H54 (cell line): ENCODE data around the gene PER3.
A peak's percentile ranks its signal among the peaks of the same experiment; 100 is the strongest.

ENCODE experiments used
- DNase-seq: peaks from one replicate; pipeline ENCODE4 v3.0.0; 2011; ENCODE audit warnings: low spot score, mixed read lengths; ENCODE audit not compliant: insufficient read length
- FAIRE-seq: peaks from 3 replicates; lab custom pipeline; 2011; peaks lifted over from hg19 to GRCh38; lab: Jason Lieb, UNC
- POLR2A ChIP-seq: IDR thresholded peaks from 2 replicates; pipeline ENCODE4 v1.6.1; 2011; ENCODE audit warnings: low read depth, mild to moderate bottlenecking, low read length

Gene PER3

DNA sequence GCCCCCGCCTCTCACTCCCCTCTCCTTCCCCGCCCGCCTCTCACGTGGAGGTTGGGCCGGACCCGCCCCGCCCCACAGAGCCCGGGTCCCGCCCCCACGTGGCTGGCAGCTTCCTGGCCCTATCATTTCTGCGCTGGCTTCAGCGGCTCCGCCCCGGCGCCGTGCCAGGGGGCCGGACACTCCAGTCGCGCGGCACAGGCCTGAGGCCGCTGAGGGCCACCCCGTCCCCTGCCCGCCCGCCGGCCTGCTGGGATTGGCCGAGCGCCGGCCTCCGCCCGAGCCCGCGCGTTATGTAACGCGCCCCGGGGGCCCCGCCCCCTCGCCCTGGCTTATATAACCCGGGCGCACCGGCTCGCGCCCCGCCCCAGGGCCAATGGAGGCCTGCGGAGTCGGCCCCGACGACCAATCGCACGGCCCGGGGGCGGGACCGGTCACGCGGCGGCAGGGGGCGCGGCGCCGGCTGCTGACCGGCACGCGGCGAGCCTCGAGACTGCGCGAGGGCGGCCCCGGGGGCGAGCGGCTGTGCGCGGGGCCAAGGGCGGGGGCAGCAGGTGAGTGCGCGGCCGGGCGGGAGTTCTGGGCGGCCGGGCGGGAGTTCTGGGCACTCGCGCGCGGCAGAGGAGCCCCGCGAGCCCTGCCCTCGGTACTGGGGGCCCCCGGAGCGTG is at the start of gene PER3:
TSS of gene PER3 (plus strand) at position 466 of the 666 bp plus-strand sequence. CDS start 587 bp downstream, outside the sequence.
- FAIRE-seq, result no peak
- peak; percentile 82 for DNase-seq
- no peak for TF ChIP-seq POLR2A

DNA sequence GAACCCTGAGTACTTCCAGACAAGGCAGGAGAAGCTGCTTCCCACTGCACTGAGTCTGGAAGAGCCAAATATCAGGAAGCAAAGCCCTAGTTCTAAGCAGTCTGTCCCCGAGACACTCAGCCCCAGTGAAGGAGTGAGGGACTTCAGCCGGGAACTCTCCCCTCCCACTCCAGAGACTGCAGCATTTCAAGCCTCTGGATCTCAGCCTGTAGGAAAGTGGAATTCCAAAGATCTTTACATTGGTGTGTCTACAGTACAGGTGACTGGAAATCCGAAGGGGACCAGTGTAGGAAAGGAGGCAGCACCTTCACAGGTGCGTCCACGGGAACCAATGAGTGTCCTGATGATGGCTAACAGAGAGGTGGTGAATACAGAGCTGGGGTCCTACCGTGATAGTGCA is 46.0 kb upstream of the PER3 start:
- no peak for FAIRE-seq

DNA sequence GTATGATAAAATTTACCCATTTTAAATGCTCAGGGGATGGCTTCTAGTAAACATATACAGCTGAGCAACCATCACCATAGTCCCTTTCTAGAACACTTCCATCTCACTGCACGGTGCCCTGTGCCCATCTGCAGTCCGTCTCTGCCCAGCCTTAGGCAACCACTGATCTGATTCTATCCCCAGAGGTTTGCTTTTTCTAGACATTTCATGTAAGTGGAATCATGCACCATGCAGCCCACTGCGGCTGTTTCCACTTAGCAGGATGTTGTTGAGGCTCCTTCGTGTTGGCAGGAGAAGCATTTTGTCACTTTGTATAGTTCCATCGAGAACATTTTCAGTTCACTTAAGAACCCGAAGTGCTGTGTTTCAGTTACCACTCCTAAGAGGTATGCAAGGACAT is 40.7 kb upstream of the PER3 start:
- no peak for FAIRE-seq
- no peak for DNase-seq
- TF ChIP-seq POLR2A, result no peak

More for the DNA sequence above, 46.0 kb upstream of the PER3 start:
- DNase-seq, result no peak
- no peak for TF ChIP-seq POLR2A

DNA sequence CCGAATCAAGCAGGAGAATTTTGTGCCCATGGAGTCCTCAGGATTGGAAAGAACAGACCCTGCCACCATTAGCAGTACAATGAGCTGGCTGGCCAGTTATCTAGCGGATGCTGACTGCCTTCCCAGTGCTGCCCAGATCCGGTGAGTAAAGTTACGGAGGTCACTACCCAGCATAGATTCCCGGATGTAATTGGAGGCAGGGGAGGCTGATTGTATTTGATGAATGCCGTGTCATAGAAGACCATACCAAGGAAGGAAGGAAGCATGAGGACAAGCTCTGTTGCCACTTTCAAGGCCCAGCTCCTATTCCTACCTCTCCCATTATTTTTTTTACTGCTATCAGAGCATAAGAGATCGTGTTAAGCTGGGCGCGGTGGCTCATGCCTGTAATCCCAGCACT is 39.2 kb upstream of the PER3 start:
- no peak for DNase-seq
- FAIRE-seq, result no peak
- no peak for TF ChIP-seq POLR2A

DNA sequence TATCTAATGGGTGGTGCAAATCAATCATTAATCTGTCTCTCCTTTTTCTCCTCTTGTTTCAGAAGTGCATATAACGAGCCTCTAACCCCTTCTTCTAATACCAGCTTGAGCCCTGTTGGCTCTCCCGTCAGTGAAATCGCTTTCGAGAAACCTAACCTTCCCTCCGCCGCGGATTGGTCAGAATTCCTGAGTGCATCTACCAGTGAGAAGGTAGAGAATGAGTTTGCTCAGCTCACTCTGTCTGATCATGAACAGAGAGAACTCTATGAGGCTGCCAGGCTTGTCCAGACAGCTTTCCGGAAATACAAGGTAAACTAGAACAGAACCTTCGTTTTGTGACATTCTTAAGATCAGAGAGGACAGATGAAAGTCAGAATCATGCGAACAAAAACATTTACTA is 38.3 kb upstream of the PER3 start:
- FAIRE-seq, result no peak
- TF ChIP-seq POLR2A, result no peak
- no peak for DNase-seq

DNA sequence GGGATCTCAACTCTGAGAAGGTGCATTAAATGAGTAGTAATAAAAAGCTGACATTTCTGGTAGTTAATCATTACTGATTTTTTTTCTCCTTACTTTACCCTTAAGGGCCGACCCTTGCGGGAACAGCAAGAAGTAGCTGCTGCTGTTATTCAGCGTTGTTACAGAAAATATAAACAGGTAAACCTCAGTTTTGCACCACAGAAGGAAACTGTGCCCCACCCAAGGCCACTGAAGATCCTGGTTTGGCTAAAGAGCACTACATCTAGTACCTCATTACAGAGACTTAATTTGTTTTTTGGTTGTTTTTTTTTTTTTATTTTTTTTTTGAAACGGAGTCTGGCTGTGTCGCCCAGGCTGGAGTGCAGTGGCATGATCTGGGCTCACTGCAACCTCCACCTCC is 36.5 kb upstream of the PER3 start:
- FAIRE-seq (no peak), DNase-seq (no peak)
- TF ChIP-seq POLR2A, result no peak

DNA sequence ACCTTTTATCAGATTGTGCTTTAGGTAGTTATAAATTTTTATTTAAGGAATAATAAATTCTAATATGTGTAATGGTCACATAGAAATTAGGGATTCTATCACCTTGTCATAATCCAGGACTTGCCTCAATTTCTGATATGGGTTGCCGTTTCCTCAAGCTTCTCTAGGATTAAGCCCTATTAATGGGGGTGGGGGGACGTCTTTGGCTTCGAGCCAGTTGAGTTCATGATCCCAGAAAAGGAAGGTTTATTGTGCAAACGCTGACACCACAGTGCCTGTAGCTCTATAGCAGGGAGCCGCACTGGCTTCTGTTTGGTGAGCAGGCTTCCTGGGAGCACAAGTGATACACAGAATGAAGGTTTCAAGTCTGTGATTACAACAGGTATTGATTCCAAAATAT is 35.0 kb upstream of the PER3 start:
- FAIRE-seq (no peak), DNase-seq (no peak)
- no peak for TF ChIP-seq POLR2A

DNA sequence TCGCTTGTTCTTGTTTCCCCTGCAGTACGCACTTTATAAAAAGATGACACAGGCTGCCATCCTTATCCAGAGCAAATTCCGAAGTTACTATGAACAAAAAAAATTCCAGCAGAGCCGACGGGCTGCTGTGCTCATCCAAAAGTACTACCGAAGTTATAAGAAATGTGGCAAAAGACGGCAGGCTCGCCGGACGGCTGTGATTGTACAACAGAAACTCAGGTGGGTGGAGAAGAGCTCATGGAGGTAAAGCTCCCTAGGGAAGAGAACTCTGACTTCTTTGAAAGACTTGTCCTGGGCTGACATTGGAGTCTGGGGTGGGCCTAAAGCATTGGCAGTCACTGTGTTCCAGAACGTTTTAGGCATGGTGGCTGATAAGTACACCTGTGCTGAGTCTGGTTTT is 32.9 kb upstream of the PER3 start:
- FAIRE-seq, result no peak
- DNase-seq, result no peak
- TF ChIP-seq POLR2A, result no peak

DNA sequence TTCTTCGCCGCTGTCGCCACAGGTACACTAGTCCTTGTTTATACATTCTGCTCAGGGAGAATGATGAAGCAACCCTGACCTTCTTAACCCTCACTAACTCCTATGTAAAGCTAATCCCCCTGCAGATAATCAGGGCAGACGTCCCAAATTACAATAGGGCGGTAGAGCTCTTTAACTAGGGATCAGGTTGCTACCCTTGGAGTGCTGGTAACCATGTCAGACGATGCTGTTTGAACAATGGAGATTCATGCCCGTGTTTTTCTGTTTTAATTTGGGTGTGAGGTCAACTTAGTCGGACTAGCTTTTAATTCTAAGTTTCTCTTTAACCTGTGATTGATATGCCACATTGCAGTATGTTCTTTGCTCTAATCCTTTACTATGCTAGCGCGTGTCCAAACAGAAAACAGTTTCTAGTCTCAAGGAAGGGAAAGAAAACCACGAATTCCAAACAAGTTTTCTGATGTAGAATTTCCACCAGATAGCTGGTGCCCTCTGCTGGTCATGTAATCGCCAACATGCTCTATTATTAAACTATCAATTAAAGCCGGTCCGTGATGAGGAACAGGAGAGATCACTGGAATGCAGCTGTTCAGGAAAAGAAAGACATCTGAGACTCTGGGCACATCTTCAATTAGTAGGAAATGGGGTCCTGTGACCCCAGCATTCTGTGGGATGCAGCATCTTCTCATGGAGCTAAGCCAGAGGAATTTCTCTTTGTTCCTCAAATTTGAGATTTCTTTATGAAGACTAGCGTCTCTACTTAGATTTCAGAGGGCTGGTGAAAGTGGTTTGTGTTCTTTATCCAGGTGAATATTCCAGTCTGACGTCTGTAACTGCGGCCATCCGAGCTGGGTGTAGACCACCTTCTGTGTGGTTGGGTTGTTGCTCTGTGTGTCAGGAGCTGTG is 31.3 kb upstream of the PER3 start:
- FAIRE-seq (peak; percentile 58), DNase-seq (peak; percentile 15)
- TF ChIP-seq POLR2A, result no peak

DNA sequence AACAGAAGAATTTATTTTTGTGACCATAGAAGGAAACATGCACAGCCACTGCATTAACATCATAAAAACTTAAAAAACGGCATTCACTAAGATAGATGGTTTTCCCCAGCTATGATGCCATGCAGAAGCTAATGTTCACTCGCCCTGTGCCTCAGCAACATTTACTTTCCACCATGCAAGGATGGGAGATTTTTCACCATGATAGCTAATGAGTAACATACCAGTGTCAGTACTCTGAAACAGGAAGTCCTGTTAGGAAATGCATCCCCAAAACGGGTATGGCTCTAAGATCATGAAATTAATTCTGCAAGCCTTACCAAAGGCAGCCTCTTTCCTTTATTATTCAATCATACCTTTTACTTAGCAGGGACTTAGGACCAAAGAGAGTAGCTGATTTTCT is 30.4 kb upstream of the PER3 start:
- FAIRE-seq, result no peak
- DNase-seq, result no peak
- TF ChIP-seq POLR2A, result no peak

DNA sequence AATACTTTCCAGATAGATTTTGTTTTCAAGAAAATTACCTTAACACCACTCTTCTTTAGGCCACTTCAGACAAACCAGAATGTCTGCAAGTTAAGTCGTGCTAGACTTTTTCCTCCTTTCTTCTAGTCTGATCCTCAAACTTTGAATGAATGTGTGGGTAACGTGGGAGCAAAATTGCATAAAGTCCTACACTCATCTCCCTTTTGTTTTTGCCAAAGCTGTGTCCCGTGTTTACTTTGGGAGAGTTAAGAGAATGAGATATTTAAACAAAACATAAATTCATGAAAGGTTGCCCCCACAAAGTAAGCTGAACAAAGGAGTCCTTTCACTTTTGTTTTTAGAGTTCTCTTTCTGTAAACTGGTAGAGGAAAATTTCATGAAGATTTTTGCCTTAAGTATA is 29.9 kb upstream of the PER3 start:
- no peak for FAIRE-seq

DNA sequence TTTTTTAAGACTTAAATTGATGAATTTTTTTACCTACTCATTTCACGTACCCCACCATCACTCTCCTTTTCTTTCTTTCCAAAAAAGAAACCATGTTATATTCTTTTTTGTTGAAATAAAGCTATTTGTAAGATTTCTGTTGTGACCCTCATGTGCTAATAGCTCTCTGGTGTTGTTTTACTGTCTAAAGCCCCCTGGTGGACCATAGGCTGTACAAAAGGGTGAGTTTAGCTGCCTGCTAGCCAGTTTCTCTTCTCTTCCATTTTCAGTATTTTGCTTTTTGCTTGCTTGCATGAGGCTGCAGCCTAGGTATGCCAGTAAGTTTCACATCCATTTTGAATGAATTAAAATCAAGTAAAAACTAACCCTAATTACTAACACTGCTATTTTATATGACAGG is 28.6 kb upstream of the PER3 start:
- no peak for DNase-seq
- TF ChIP-seq POLR2A, result no peak
- FAIRE-seq, result no peak

More for the DNA sequence above, 29.9 kb upstream of the PER3 start:
- TF ChIP-seq POLR2A, result no peak
- no peak for DNase-seq

DNA sequence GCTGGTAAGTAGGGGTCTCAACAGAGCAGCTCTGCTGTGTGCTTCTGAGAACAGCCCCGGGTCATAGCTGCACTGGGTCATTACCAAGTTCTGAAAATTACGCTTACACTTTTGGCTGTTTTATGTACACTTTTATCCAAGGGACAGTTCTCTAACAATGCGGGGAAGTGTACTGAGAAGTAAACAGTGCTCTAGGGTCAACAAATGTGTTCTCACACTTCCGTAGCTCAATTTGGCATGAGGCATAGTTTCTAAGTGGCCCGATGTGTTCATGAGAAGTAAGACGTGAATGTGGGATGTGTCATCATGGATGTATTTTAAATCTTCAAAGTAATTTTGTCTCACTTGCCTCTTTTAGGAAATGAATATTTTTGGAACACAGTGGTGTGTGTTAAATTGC is 23.8 kb upstream of the PER3 start:
- FAIRE-seq, result no peak
- DNase-seq, result no peak
- no peak for TF ChIP-seq POLR2A

DNA sequence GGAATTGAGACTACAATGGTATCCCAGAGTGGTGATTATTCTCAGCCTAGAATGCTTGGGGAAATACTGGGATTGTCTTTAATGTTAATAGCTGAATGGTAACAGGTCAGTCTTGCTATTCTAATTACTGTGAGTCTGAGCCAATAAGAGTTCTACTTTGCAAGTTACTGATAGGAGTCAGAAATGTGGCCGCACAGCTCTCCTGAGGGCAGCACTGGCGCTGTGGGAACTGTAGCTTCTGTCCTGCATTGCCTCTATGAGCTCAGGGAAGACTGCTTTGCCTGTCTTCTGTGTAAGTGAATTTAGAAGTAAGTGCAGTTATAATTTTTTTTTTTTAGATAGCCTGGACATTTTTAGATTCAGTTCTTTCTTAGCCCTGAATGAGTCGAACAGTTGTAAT is 23.0 kb upstream of the PER3 start:
- no peak for TF ChIP-seq POLR2A
- DNase-seq (no peak), FAIRE-seq (no peak)
